HepG2 (cell line): ENCODE results near the gene FSD1. TPM values are rescaled to one million over a fixed set of nuclear protein-coding genes. Genes with fewer than 3 reads are reported as not detected.

Experiments
- ETV5 ChIP-seq: IDR thresholded peaks from 2 replicates; pipeline ENCODE4 v1.6.1; 2018; ENCODE audit warnings: missing biosample characterization, missing genetic modification reagents, inconsistent platforms, borderline replicate concordance
- GTF2F1 ChIP-seq: fragments of 150-350 bp; IDR thresholded peaks from 2 replicates; pipeline ENCODE4 v1.6.1; 2014; ENCODE audit warnings: low read length
- KLF16 ChIP-seq, 2 experiments: sonication (generic) in 1 of 2; formaldehyde crosslinking in 1 of 2; IDR thresholded peaks; 2 replicates each; pipeline versions ENCODE4 v1.6.1 to v1.8.0; 2016 to 2023; ENCODE audit warnings: missing genetic modification reagents in 2 of 2, missing compliant biosample characterization in 1 of 2
- MED13 ChIP-seq: sonication (generic); formaldehyde crosslinking; IDR thresholded peaks from 2 replicates; pipeline ENCODE4 v1.5.0; 2020; ENCODE audit warnings: missing genetic modification reagents
- MED8 ChIP-seq: sonication (generic); formaldehyde crosslinking; IDR thresholded peaks from 2 replicates; pipeline ENCODE4 v1.8.1; 2023; ENCODE audit warnings: mild to moderate bottlenecking, missing genetic modification reagents; ENCODE audit not compliant: insufficient replicate concordance
- MEIS2 ChIP-seq: sonication (generic); formaldehyde crosslinking; IDR thresholded peaks from 2 replicates; pipeline ENCODE4 v1.9.0; 2021; ENCODE audit warnings: mild to moderate bottlenecking, missing genetic modification reagents
- RCOR2 ChIP-seq: IDR thresholded peaks from 2 replicates; pipeline ENCODE4 v1.6.1; 2016; ENCODE audit warnings: missing biosample characterization, missing genetic modification reagents
- RXRB ChIP-seq: IDR thresholded peaks from 2 replicates; pipeline ENCODE4 v1.6.1; 2016; ENCODE audit warnings: borderline replicate concordance, missing genetic modification reagents, missing compliant biosample characterization
- SMARCE1 ChIP-seq: fragments of 450-650 bp; IDR thresholded peaks from 2 replicates; pipeline ENCODE4 v1.6.1; 2017; ENCODE audit warnings: borderline replicate concordance
- ZBTB1 ChIP-seq: sonication (generic); formaldehyde crosslinking; IDR thresholded peaks from 2 replicates; pipeline ENCODE4 v1.4.0; 2020; ENCODE audit warnings: missing genetic modification reagents, borderline replicate concordance
- ZBTB42 ChIP-seq: sonication (generic); formaldehyde crosslinking; IDR thresholded peaks from 2 replicates; pipeline ENCODE4 v1.5.0; 2020; ENCODE audit warnings: mild to moderate bottlenecking, missing genetic modification reagents
- ZNF10 ChIP-seq: sonication (generic); formaldehyde crosslinking; IDR thresholded peaks from 2 replicates; pipeline ENCODE4 v1.4.0; 2020; ENCODE audit warnings: mild to moderate bottlenecking, low read depth, missing genetic modification reagents, borderline replicate concordance
- ZNF256 ChIP-seq: sonication (generic); formaldehyde crosslinking; conservative IDR thresholded peaks from 2 replicates; pipeline ENCODE4 v1.4.0; 2020; ENCODE audit warnings: missing genetic modification reagents
- ZNF275 ChIP-seq: sonication (generic); formaldehyde crosslinking; IDR thresholded peaks from 2 replicates; pipeline ENCODE4 v1.8.0; 2022; ENCODE audit warnings: missing genetic modification reagents, mild to moderate bottlenecking, inconsistent platforms, borderline replicate concordance
- ZNF556 ChIP-seq: sonication (generic); formaldehyde crosslinking; IDR thresholded peaks from 2 replicates; pipeline ENCODE4 v1.4.0; 2020; ENCODE audit warnings: mild to moderate bottlenecking, missing genetic modification reagents, borderline replicate concordance
- ZNF562 ChIP-seq: sonication (generic); formaldehyde crosslinking; IDR thresholded peaks from 2 replicates; pipeline ENCODE4 v1.8.0; 2022; ENCODE audit warnings: missing genetic modification reagents, borderline replicate concordance
- ZNF597 ChIP-seq: sonication (generic); formaldehyde crosslinking; IDR thresholded peaks from 2 replicates; pipeline ENCODE4 v1.5.0; 2020; ENCODE audit warnings: missing genetic modification reagents
- ZNF619 ChIP-seq: sonication (generic); formaldehyde crosslinking; IDR thresholded peaks from 2 replicates; pipeline ENCODE4 v1.4.0; 2020; ENCODE audit warnings: mild to moderate bottlenecking, missing genetic modification reagents
- ZNF7 ChIP-seq: IDR thresholded peaks from 2 replicates; pipeline ENCODE4 v1.6.1; 2016; ENCODE audit warnings: missing biosample characterization, missing genetic modification reagents
- ZNF772 ChIP-seq: sonication (generic); formaldehyde crosslinking; IDR thresholded peaks from 2 replicates; pipeline ENCODE4 v1.5.0; 2020; ENCODE audit warnings: mild to moderate bottlenecking, missing genetic modification reagents
- ZNF781 ChIP-seq: sonication (generic); formaldehyde crosslinking; IDR thresholded peaks from 2 replicates; pipeline ENCODE4 v1.5.1; 2020; ENCODE audit warnings: borderline replicate concordance, mild to moderate bottlenecking, missing genetic modification reagents; ENCODE audit errors: not compliant biosample characterization
- ZNF883 ChIP-seq: sonication (generic); formaldehyde crosslinking; IDR thresholded peaks from 2 replicates; pipeline ENCODE4 v1.5.1; 2020; ENCODE audit warnings: mild to moderate bottlenecking, missing genetic modification reagents; ENCODE audit errors: not compliant biosample characterization
- ZSCAN12 ChIP-seq: sonication (generic); formaldehyde crosslinking; IDR thresholded peaks from 2 replicates; pipeline ENCODE4 v1.9.0; 2021; ENCODE audit warnings: mild to moderate bottlenecking, missing genetic modification reagents
- ZUFSP ChIP-seq: sonication (generic); formaldehyde crosslinking; IDR thresholded peaks from 2 replicates; pipeline ENCODE4 v1.9.0; 2021; ENCODE audit warnings: missing genetic modification reagents, mild to moderate bottlenecking, borderline replicate concordance
- polyA plus RNA-seq, 8 experiments: library from polyadenylated mRNA; depleted of rRNA in 3 of 8; stranded (reverse) in 7 of 8; unstranded in 1 of 8; fragments of >200 nt; fragmentation: Illumina TruSeq in 4 of 8; extraction: Trizol in 4 of 8; gene quantifications; 2 replicates each; pipeline versions ENCODE4 v1.2.1 to v1.2.3, GENCODE V29; 2011 to 2016; ENCODE audit warnings: low read depth in 4 of 8, missing spikeins in 1 of 8, mixed read lengths in 1 of 8; ENCODE audit not compliant: insufficient read depth in 1 of 8
- total RNA-seq, 5 experiments: library from RNA; depleted of rRNA; stranded (reverse); fragments of >200 nt; fragmentation: Illumina TruSeq; extraction: Trizol; gene quantifications; 2 replicates each; pipeline ENCODE4 v1.2.3, GENCODE V29; 2016; ENCODE audit warnings: low read depth in 1 of 5
- TF ChIP-seq, protein P1 (sequence below): IDR thresholded peaks from 2 replicates; pipeline ENCODE4 v1.6.1; 2016; ENCODE audit warnings: low read depth, control low read depth

FSD1 gene
- total and polyA plus RNA-seq, 2 of the 13 experiments (the other 11 are each of a cell fraction or from before 2014, with no cell fraction given): 0.29 to 0.66 TPM

- TF ChIP-seq ZUFSP (CRISPR knock-in tag) (no peak), MEIS2 (CRISPR knock-in tag) (no peak), MED8 (CRISPR knock-in tag) (peak; percentile 86), ZNF562 (no peak), ZBTB1 (CRISPR knock-in tag) (no peak), ZNF772 (CRISPR knock-in tag) (peak; percentile 10), KLF16 (CRISPR knock-in tag; IDR thresholded peaks at IDR 0.05) (0 out of 4 replicates have a peak, but pooled peaks of 1 of the 2 experiments have one; percentile 68), ETV5 (CRISPR knock-in tag) (peak; percentile 48; the same call in 1 of the 2 replicates), MED13 (CRISPR knock-in tag) (peak; percentile 22; the same call in 1 of the 2 replicates), SMARCE1 (no peak), ZNF556 (peak; percentile 35; the same call in 1 of the 2 replicates), ZNF10 (CRISPR knock-in tag) (no peak), ZBTB42 (no peak), RXRB (CRISPR knock-in tag) (peak; percentile 78; the same call in 1 of the 2 replicates), ZNF275 (CRISPR knock-in tag) (no peak), RCOR2 (CRISPR knock-in tag) (no peak), ZNF781 (CRISPR knock-in tag) (no peak), ZNF256 (CRISPR knock-in tag) (no peak), ZNF619 (CRISPR knock-in tag) (no peak), GTF2F1 (no peak), ZNF7 (no peak), ZNF883 (no peak), ZNF597 (no peak), ZSCAN12 (no peak)
- TF ChIP-seq, protein P1, sequence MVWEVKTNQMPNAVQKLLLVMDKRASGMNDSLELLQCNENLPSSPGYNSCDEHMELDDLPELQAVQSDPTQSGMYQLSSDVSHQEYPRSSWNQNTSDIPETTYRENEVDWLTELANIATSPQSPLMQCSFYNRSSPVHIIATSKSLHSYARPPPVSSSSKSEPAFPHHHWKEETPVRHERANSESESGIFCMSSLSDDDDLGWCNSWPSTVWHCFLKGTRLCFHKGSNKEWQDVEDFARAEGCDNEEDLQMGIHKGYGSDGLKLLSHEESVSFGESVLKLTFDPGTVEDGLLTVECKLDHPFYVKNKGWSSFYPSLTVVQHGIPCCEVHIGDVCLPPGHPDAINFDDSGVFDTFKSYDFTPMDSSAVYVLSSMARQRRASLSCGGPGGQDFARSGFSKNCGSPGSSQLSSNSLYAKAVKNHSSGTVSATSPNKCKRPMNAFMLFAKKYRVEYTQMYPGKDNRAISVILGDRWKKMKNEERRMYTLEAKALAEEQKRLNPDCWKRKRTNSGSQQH: 0 out of 2 replicates have a peak, but pooled peaks have one; percentile 71
Measured at GRCh38 chr19:4342615-4343369, 38.4 kb downstream of the FSD1 start (continued).
